Activated CD4-positive, alpha-beta T cell treated with anti-CD3 and anti-CD28 coated beads for 36 hours (primary cell): Measurements from ENCODE around the gene PRRT4. TPM values are rescaled to one million over a fixed set of nuclear protein-coding genes. Genes with fewer than 3 reads are reported as not detected.

Experiments used
- total RNA-seq, 2 experiments: library from RNA; stranded (reverse); gene quantifications; one replicate each; pipeline ENCODE4 v1.2.3, GENCODE V29; 2021

PRRT4 gene
- total RNA-seq, 2 experiments from 2014 or later = 0.23 to 0.39 TPM

Other genes with a start within 250 kb of the PRRT4 start
- not detected for gene LEP, start 120.4 kb downstream of the PRRT4 start, total RNA-seq
- 10 to 100 TPM; 55.0 to 55.2 TPM for gene RBM28, start 17.8 kb downstream of the PRRT4 start, total RNA-seq
- gene IMPDH1, start 48.3 kb upstream of the PRRT4 start, total RNA-seq = 10 to 100 TPM; 59.0 to 60.7 TPM
- gene HILPDA, start 94.2 kb upstream of the PRRT4 start, total RNA-seq = 100 to 1,000 TPM; 227 to 309 TPM
- gene METTL2B, start 115.1 kb upstream of the PRRT4 start, total RNA-seq = 10 to 100 TPM; 36.1 to 40.3 TPM